Endothelial cell of umbilical vein (primary cell): ENCODE measurements around the gene BOLA2B. TPM values are rescaled to one million over a fixed set of nuclear protein-coding genes. Genes with fewer than 3 reads are reported as not detected.
A peak's percentile ranks its signal among the peaks of the same experiment; 100 is the strongest.

ENCODE experiments used
- BruUV-seq: library from RNA; stranded (reverse); fragments of 400-500 nt; replicated peaks from 2 replicates; lab custom pipeline; 2021; lab: Mats Ljungman, UMichigan
- CTCF ChIA-PET: fragments of 300-600, 350-600 bp; sonication (Branson Sonifier 250); formaldehyde crosslinking; loops from one replicate; lab custom pipeline; 2021; ENCODE audit warnings: antibody characterized with exemption, inconsistent platforms; lab: Charles Lee
- POLR2A ChIA-PET: fragments of 300-600, 350-600 bp; sonication (Branson Sonifier 250); formaldehyde crosslinking; loops from one replicate; lab custom pipeline; 2021; ENCODE audit warnings: antibody characterized with exemption, inconsistent platforms; lab: Charles Lee
- DNase-seq: peaks from one replicate; pipeline ENCODE4 v3.0.0-alpha.2; 2011; ENCODE audit warnings: low read depth, low spot score
- FAIRE-seq: peaks from 2 replicates; lab custom pipeline; 2011; peaks lifted over from hg19 to GRCh38; lab: Jason Lieb, UNC
- H2AFZ ChIP-seq: 2 replicates; pipeline ENCODE4 v1.6.0; 2012; ENCODE audit warnings: low read depth, low read length, control low read depth, inconsistent platforms
- H3K27ac ChIP-seq: 2 replicates; pipeline ENCODE4 v1.5.1; 2011; ENCODE audit warnings: low read depth, mild to moderate bottlenecking, control low read depth, low read length, moderate library complexity; ENCODE audit not compliant: insufficient read depth
- H3K27me3 ChIP-seq, 2 experiments: 2 replicates each; pipeline versions ENCODE4 v1.6.0 to v1.6.1; 2011; ENCODE audit warnings: low read length in 2 of 2, mixed read lengths in 1 of 2; ENCODE audit not compliant: control insufficient read depth in 2 of 2, insufficient read depth in 2 of 2
- H3K36me3 ChIP-seq, 2 experiments: 2 replicates in 1 of 2; 3 replicates in 1 of 2; pipeline ENCODE4 v1.5.1; 2011; ENCODE audit warnings: low read length in 2 of 2, mild to moderate bottlenecking in 1 of 2, moderate library complexity in 1 of 2; ENCODE audit not compliant: control insufficient read depth in 2 of 2, insufficient read depth in 2 of 2; ENCODE audit errors: extremely low read depth in 1 of 2
- H3K4me1 ChIP-seq: 3 replicates; pipeline ENCODE4 v1.5.1; 2011; ENCODE audit warnings: mild to moderate bottlenecking, low read length; ENCODE audit not compliant: control insufficient read depth, insufficient read depth; ENCODE audit errors: extremely low read depth
- H3K4me2 ChIP-seq: 2 replicates; pipeline ENCODE4 v1.6.1; 2011; ENCODE audit warnings: low read length, control low read depth, mixed read lengths; ENCODE audit not compliant: insufficient read depth
- H3K4me3 ChIP-seq, 3 experiments: fragments of 200-600 bp in 1 of 3; sonication (generic), shearing (Covaris generic) in 1 of 3; replicated peaks in 1 of 3; 2 replicates each; pipeline ENCODE4 v1.5.1; 2011 to 2016; ENCODE audit warnings: control low read depth in 3 of 3, low read length in 3 of 3, mild to moderate bottlenecking in 2 of 3, inconsistent platforms in 1 of 3, low read depth in 1 of 3, moderate library complexity in 1 of 3; ENCODE audit not compliant: insufficient read depth in 1 of 3
- H3K79me2 ChIP-seq: 2 replicates; pipeline ENCODE4 v1.6.0; 2012; ENCODE audit warnings: low read length, inconsistent platforms; ENCODE audit not compliant: control insufficient read depth, insufficient read depth
- H3K9ac ChIP-seq: replicated peaks from 2 replicates; pipeline ENCODE3; 2011; ENCODE audit warnings: low read length, control low read depth; ENCODE audit not compliant: insufficient read depth; ENCODE audit errors: extremely low read depth
- H3K9me1 ChIP-seq: replicated peaks from 3 replicates; pipeline ENCODE4 v1.6.0; 2011; ENCODE audit warnings: mild to moderate bottlenecking, low read length; ENCODE audit not compliant: control insufficient read depth, insufficient read depth; ENCODE audit errors: extremely low read depth
- H3K9me3 ChIP-seq: replicated peaks from 2 replicates; pipeline ENCODE4 v1.5.1; 2012; ENCODE audit warnings: low read length, inconsistent platforms; ENCODE audit not compliant: control insufficient read depth, insufficient read depth
- H4K20me1 ChIP-seq: replicated peaks from 2 replicates; pipeline ENCODE3; 2011; ENCODE audit warnings: mild to moderate bottlenecking, low read length; ENCODE audit not compliant: control insufficient read depth, insufficient read depth; ENCODE audit errors: extremely low read depth
- EZH2 ChIP-seq: IDR thresholded peaks from 2 replicates; pipeline ENCODE4 v1.6.1; 2012; ENCODE audit warnings: borderline replicate concordance, low read depth, mild to moderate bottlenecking, moderate library complexity, low read length, inconsistent platforms; ENCODE audit not compliant: severe bottlenecking
- JUN ChIP-seq: IDR thresholded peaks from 2 replicates; pipeline ENCODE4 v1.6.1; 2011; ENCODE audit warnings: borderline replicate concordance, low read depth; ENCODE audit not compliant: insufficient read length, insufficient read depth
- MYC ChIP-seq: IDR thresholded peaks from one replicate; pipeline ENCODE4 v1.6.1; 2011; ENCODE audit warnings: mild to moderate bottlenecking, low read depth, low read length
- POLR2A ChIP-seq: IDR thresholded peaks from 2 replicates; pipeline ENCODE4 v1.6.1; 2012; ENCODE audit warnings: low read depth, mild to moderate bottlenecking, control low read depth, low read length
- dilution Hi-C: fragments of 300-500 bp; cut with MboI; formaldehyde crosslinking; loops from one replicate; pipeline ENCODE4 v1.15.0; 2019; ENCODE audit warnings: low sequenced_read_pairs; ENCODE audit not compliant: extremely low pct_ligation_motif_present
- intact Hi-C: fragments of 100-400 bp; cut with micrococcal nuclease; formaldehyde crosslinking; loops from one replicate; pipeline ENCODE4 v1.10.0; 2022
- polyA plus RNA-seq, 4 experiments: library from polyadenylated mRNA; depleted of rRNA in 3 of 4; stranded (reverse) in 3 of 4; unstranded in 1 of 4; fragments of >200 nt; gene quantifications; 2 replicates each; pipeline versions ENCODE4 v1.2.1 to v1.2.3, GENCODE V29; 2011 to 2012; ENCODE audit warnings: missing spikeins in 1 of 4
- total RNA-seq: library from RNA; stranded (reverse); gene quantifications from 2 replicates; pipeline ENCODE4 v1.2.3, GENCODE V29; 2021
- TF ChIP-seq, protein P1 (sequence below), 2 donors: IDR thresholded peaks; 1 replicate in 1 of 2; 2 replicates in 1 of 2; pipeline ENCODE4 v1.5.1; 2011; ENCODE audit warnings: low read length in 2 of 2, mild to moderate bottlenecking in 2 of 2, moderate library complexity in 2 of 2, control low read depth in 1 of 2, inconsistent platforms in 1 of 2, low read depth in 1 of 2; ENCODE audit not compliant: insufficient read depth in 1 of 2; ENCODE audit errors: extremely low read depth in 1 of 2

The BOLA2B gene
- total and polyA plus RNA-seq, 2 donors (not counting 3 experiments of a cell fraction or from before 2014, with no cell fraction given): 161 to 354 TPM

- POLR2A ChIA-PET: no interaction called here
- CTCF ChIA-PET: interaction anchor here (1.0 kb wide), 1 partner anchor 222 kb away, joined by 3 read pairs; no protein-coding TSS in a partner anchor
- H3K9ac ChIP-seq: no peak overlapping the region
Observed at GRCh38 chr16:30187556-30187865, 6.0 kb downstream of the BOLA2B start.

More at GRCh38 chr16:30187556-30187865, 6.0 kb downstream of the BOLA2B start:
- no peak for DNase-seq
- Histone ChIP-seq H3K9me1 (no peaks in the 10 kb centered on the region), H4K20me1 (no peaks in the 10 kb centered on the region), H3K79me2 (no peaks in the 10 kb centered on the region), H3K27ac (no peak overlapping the region), H3K36me3 (no peaks in the 10 kb centered on the region), H2AFZ (no peak overlapping the region), H3K4me1 (peaks cover 5% of the 10 kb centered on the region), H3K27me3 (no peaks in the 10 kb centered on the region), H3K9me3 (no peaks in the 10 kb centered on the region), H3K4me2 (no peak overlapping the region), H3K4me3 (no peak overlapping the region)
- dilution Hi-C loops (no loop called here), intact Hi-C loops (no loop called here)
- FAIRE-seq: no peak
- no TSS peak for BruUV-seq
- TF ChIP-seq JUN (no peak), MYC (no peak), EZH2 (no peak), POLR2A (peak; percentile 11)
- TF ChIP-seq, protein P1, sequence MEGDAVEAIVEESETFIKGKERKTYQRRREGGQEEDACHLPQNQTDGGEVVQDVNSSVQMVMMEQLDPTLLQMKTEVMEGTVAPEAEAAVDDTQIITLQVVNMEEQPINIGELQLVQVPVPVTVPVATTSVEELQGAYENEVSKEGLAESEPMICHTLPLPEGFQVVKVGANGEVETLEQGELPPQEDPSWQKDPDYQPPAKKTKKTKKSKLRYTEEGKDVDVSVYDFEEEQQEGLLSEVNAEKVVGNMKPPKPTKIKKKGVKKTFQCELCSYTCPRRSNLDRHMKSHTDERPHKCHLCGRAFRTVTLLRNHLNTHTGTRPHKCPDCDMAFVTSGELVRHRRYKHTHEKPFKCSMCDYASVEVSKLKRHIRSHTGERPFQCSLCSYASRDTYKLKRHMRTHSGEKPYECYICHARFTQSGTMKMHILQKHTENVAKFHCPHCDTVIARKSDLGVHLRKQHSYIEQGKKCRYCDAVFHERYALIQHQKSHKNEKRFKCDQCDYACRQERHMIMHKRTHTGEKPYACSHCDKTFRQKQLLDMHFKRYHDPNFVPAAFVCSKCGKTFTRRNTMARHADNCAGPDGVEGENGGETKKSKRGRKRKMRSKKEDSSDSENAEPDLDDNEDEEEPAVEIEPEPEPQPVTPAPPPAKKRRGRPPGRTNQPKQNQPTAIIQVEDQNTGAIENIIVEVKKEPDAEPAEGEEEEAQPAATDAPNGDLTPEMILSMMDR (IDR thresholded peaks at IDR 0.05; ENCODE audit: extremely low read depth in 1 of 2, insufficient read depth in 1 of 2, low read depth in 1 of 2, low read length in 2 of 2): no peak
